GM10847 (cell line): Measurements from ENCODE around the gene ADAMTS12.

Experiments used
- POLR2A ChIP-seq: IDR thresholded peaks from 2 replicates; pipeline ENCODE4 v1.6.1; 2011; ENCODE audit not compliant: insufficient read length; ENCODE audit errors: extremely low read depth

Gene ADAMTS12

DNA sequence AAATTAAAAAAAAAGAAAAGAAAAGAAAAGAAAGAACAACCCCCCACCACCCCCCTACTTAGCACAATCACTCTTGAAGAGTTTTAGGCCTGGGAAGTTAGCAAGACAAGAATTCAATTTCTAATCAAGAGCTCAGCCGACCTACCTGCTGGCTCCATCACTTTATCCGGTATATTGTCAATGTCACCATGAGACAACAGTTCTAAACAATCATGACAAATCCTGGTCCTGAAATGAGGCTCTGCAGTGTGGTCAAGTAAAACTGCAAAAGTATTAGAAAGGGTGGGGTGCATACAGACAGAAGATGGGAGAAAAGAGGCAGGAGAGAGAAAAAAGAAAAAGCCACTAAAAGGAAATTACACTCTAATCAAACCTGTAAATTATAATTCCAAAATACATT lies 287.3 kb downstream of the ADAMTS12 start:
- no peak for TF ChIP-seq POLR2A

DNA sequence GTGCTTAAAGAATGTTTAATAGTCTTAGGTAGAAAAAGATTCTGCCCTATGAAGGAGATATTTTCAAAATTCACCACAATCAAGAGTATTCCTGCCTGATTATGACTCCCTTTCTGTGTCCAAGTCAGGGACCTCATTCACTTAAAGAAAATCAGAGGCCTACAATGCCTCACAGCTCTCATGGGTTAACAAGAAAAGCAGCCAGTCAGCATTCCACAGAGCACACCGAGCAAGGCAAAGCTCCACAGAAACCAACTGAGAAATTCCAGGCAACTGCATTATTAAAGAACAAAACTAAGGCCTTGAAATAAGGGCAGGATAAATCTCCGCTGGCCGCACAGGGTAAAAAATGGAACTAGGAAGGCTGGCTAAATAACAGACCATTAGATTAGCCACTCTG lies 289.9 kb downstream of the ADAMTS12 start:
- no peak for TF ChIP-seq POLR2A

DNA sequence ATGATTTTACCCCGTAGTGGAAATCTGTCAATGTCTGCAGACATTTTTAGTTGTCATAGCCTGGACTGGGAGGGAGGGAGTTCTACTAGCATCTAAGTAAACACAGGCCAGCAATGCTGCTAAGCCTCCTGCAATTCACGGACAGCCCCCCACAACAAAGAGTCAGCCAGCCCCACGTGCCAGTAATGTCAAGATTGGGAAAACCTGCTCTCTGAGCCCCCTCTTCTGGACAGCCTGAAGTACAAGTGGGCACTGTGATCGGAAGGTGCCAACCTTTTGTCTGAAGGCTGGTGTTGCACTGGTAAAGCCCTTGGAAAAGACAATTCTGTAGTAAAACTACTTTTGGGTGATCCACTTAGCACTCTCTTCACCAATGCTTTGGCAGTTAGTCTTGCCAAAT lies 296.5 kb downstream of the ADAMTS12 start:
- no peak for TF ChIP-seq POLR2A

DNA sequence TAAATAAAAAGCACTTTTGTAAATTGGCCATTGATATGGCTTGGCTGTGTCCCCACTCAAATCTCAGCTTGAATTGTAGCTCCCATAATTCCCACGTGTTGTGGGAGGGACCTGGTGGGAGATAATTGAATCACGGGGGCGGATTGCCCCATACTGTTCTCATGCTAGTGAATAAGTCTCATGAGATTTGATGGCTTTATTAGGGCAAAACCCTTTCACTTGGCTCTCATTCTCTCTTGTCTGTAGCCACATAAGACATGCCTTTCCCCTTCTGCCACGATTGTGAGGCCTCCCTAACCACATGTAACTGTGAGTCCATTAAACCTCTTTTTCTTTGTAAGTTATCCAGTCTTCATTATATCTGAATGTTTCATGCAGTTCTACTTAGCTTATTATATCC lies 297.8 kb downstream of the ADAMTS12 start:
- TF ChIP-seq POLR2A = no peak

GRCh38 chr5:33592245-33592644 lies 299.5 kb downstream of the ADAMTS12 start:
- TF ChIP-seq POLR2A = no peak

DNA sequence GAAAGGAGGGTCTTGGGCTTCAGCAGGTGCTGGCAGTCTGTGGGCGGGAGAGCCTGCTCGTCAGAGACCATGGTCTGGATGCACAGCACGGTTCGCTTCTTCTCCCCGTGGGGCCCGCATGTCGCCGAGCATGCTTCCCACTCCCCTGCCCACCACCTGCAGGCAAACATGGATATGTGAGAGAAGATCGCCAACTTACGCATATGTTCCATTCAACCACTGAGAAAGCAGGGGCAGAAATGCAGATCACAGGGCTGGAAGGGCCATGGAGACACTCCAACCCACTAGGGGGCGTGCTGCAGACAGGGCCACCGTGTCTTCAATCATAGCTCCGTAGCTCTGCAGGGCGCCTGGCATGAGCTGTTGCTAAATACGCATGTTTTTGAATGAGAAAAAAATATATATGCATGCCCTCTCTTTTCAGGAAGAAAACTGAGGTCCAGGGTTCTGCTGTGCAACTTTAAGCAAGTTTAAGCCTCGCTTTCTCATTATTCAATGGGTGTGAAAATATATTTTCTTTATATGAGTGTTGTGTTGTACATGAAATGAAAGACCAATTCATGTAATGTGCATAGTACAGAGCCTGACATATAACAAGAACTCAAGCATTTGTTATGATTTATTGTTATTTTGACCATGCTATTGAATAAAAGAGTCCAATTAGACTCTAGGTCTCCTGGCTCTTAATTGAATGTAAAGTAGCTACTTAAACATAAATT lies 303.0 kb downstream of the ADAMTS12 start:
- TF ChIP-seq POLR2A = no peak

DNA sequence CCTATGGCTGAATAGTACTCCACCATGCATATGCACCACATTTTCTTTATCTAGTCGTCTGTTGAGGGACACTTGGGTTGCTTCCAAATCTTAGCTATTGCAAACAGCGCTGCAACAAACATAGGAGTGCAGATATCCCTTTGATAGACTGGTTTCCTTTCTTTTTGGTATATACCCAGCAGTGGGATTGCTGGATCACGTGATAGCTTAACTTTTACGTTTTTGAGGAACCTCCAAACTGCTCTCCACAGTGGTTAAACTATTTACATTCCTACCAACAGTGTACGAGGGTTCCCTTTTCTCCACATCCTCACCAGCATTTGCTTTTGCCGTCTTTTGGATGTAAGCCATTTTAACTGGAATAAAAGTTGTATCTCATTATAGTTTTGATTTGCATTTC lies 308.5 kb downstream of the ADAMTS12 start:
- no peak for TF ChIP-seq POLR2A

GRCh38 chr5:33582417-33582816 lies 309.4 kb downstream of the ADAMTS12 start:
- TF ChIP-seq POLR2A = no peak

DNA sequence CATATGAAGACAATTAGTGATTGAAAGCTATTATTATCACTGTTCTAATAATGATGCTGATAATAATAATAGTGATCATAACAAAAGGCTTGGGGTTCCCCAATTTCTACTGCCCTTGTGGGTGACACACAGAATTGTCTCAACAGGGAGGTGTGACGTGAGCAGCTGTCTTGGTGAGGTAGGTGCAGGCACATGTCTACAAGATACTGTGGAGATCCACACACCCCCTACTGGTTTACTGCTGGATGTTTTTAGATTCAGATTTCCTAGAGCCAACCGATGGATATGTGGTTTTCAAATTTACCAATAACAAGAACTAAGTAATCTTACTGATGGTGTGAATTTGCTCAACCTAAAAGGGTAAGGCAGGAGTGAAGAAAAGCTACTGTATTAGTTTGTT lies 312.0 kb downstream of the ADAMTS12 start:
- no peak for TF ChIP-seq POLR2A

DNA sequence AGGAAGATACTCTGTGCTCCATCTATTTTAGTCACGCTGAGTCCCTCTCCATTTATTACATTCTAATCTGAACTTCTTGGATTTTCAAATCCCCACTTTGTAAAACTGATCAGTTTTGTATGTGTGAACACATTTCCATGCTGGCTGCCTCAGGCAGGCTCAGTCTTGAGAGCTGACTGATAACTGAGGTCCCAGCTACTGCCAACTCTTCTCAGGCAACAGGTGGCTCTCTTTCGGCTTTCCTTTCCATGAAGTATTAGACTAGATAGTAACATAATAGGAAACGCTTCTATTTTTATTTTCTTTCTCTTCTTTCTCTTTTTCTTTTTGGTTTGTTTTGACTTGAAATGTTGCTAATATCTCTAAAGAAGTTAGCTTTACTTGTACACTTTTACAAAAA lies 312.6 kb downstream of the ADAMTS12 start:
- TF ChIP-seq POLR2A = no peak

- no peak for TF ChIP-seq POLR2A
Observed at GRCh38 chr5:33576726-33577590, 314.8 kb downstream of the ADAMTS12 start.

GRCh38 chr5:33565324-33565723 lies 326.5 kb downstream of the ADAMTS12 start:
- TF ChIP-seq POLR2A = no peak

DNA sequence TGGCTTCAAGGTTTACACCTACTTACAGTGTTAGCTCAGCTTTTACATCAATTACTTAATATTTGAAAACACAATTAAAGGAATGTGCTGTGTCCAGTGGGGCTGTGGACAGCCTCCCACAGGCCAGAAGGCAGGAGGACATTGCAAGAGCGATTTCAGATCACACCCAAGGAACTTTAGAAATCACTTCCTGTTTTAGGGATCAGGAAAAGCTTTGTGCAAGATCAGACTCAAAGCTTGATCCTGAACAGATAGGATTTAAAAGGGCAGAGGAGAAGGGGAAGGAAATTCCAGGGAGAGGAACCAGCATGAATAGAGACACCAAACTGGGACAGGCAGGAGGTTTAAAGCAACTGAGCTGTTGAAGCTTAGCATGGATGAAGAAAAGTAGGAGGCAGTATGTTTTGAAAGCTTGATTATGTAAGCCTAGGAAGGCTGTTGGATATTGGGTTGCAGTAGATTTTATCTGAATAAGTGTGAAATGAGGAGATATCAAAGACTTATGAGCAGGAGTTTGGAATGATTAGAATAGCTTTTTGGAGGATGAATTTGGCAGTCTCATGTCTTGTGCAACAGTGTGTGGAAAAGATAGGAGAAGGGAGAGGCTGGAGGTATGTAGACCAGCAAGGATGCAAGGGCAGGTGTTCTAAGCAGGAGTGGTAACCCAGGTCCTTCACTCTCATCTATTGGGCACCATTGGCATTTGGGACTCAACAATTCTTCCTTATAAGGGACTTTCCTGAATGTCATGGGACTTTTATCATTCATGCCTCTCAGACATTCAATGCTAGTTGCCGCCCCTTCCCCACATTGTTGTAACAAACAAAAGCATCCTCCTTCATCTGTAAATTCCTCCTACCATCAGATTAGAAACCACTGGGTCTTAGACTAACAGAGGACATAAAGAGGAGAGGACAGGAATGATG lies 327.5 kb downstream of the ADAMTS12 start:
- no peak for TF ChIP-seq POLR2A

GRCh38 chr5:33563530-33563929 lies 328.3 kb downstream of the ADAMTS12 start:
- no peak for TF ChIP-seq POLR2A

DNA sequence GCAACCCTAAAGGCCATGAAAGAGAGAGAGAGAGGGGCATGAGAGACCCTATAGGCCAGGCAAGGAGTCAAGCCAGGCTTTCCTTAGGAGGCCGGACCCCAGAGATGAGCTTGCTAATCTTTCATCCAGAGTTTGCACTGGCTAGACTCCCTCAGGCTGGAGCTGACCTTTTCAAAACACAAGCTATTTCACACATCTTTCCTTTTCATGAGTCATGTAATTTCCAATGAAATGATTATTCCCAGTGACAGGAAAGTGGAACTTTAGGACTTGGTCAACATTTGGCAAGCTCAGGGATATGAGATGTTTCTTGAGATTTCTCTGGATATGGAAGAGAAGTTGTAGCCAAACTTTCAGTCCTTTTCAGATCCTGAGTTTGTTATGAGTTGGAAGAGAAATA lies 333.3 kb downstream of the ADAMTS12 start:
- TF ChIP-seq POLR2A = no peak

GRCh38 chr5:33557605-33558004 lies 334.2 kb downstream of the ADAMTS12 start:
- no peak for TF ChIP-seq POLR2A
